GM19193 (cell line): ENCODE results near the gene TMEM17.

Source experiments
- POLR2A ChIP-seq: IDR thresholded peaks from 4 replicates; pipeline ENCODE4 v1.6.1; 2011; ENCODE audit not compliant: insufficient read depth, insufficient read length; ENCODE audit errors: extremely low read depth

The TMEM17 gene

GRCh38 chr2:62467475-62468321, 38.3 kb downstream of the TMEM17 start:
- TF ChIP-seq POLR2A, result no peak

GRCh38 chr2:62467100-62467474, 38.9 kb downstream of the TMEM17 start:
- TF ChIP-seq POLR2A, result no peak

GRCh38 chr2:62466503-62466854, 39.5 kb downstream of the TMEM17 start:
- TF ChIP-seq POLR2A, result no peak

- TF ChIP-seq POLR2A, result no peak
Observed at GRCh38 chr2:62465741-62466502, 40.1 kb downstream of the TMEM17 start.

GRCh38 chr2:62465039-62465740, 40.8 kb downstream of the TMEM17 start:
- no peak for TF ChIP-seq POLR2A

- TF ChIP-seq POLR2A, result no peak
Observed at GRCh38 chr2:62464221-62465007, 41.6 kb downstream of the TMEM17 start.

- no peak for TF ChIP-seq POLR2A
Observed at GRCh38 chr2:62462211-62462610, 43.8 kb downstream of the TMEM17 start.

- no peak for TF ChIP-seq POLR2A
Observed at GRCh38 chr2:62461707-62462106, 44.3 kb downstream of the TMEM17 start.

- no peak for TF ChIP-seq POLR2A
Observed at GRCh38 chr2:62461017-62461553, 44.9 kb downstream of the TMEM17 start.

- TF ChIP-seq POLR2A, result no peak
Observed at GRCh38 chr2:62460175-62460574, 45.8 kb downstream of the TMEM17 start.

- TF ChIP-seq POLR2A, result no peak
Observed at GRCh38 chr2:62459672-62460071, 46.3 kb downstream of the TMEM17 start.

GRCh38 chr2:62459106-62459505, 46.9 kb downstream of the TMEM17 start:
- no peak for TF ChIP-seq POLR2A

- no peak for TF ChIP-seq POLR2A
Observed at GRCh38 chr2:62458671-62459081, 47.3 kb downstream of the TMEM17 start.

GRCh38 chr2:62458206-62458641, 47.8 kb downstream of the TMEM17 start:
- TF ChIP-seq POLR2A, result no peak
